Neutrophil (primary cell): ENCODE measurements around the gene DAPL1.

Source experiments
- H3K27ac ChIP-seq: fragments of 200-600 bp; sonication (generic); 2 replicates; pipeline ENCODE4 v1.5.1; 2016; ENCODE audit warnings: mild to moderate bottlenecking, moderate library complexity
- H3K27me3 ChIP-seq: fragments of 200-600 bp; sonication (generic); 2 replicates; pipeline ENCODE4 v1.6.0; 2016; ENCODE audit warnings: mild to moderate bottlenecking
- H3K36me3 ChIP-seq: fragments of 200-600 bp; sonication (generic); 2 replicates; pipeline ENCODE4 v1.5.1; 2017
- H3K4me1 ChIP-seq, 2 experiments: fragments of 200-600 bp in 1 of 2; sonication (generic) in 1 of 2; 1 replicate in 1 of 2; 2 replicates in 1 of 2; pipeline versions ENCODE4 v1.5.1 to v1.6.1; 2013 to 2016; ENCODE audit warnings: low read depth in 1 of 2, low read length in 1 of 2, mild to moderate bottlenecking in 1 of 2, moderate library complexity in 1 of 2; ENCODE audit not compliant: control insufficient read depth in 1 of 2, insufficient read depth in 1 of 2
- H3K4me3 ChIP-seq, 2 experiments: fragments of 200-600 bp in 1 of 2; sonication (generic) in 1 of 2; 1 replicate in 1 of 2; 2 replicates in 1 of 2; pipeline ENCODE4 v1.5.1; 2013 to 2016; ENCODE audit warnings: low read depth in 1 of 2, low read length in 1 of 2, mild to moderate bottlenecking in 1 of 2, moderate library complexity in 1 of 2
- H3K9me3 ChIP-seq: fragments of 200-600 bp; sonication (generic); 2 replicates; pipeline ENCODE4 v1.5.1; 2016
- TF ChIP-seq, protein P1 (sequence below): fragments of 200-600 bp; sonication (generic); IDR thresholded peaks from 2 replicates; pipeline ENCODE4 v1.5.1; 2016; ENCODE audit warnings: antibody characterized with exemption

DAPL1 gene

DNA sequence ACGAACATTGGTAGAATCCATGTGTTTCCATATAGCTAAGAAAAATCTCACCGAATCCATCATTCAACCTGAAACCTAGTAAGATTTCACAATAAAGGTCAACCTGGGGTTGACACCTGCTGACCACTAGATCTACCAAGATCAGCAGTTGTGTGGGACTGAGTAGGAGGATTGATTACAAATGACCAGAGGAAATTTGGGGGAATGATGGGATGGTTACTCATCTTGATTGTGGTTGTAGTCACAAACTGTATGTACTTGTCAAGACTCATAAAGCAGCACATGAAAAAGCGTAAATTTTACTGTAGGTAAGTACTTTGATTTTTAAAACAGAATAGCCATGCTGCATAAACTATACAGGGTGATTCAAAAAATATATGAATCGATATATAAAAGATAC is 14.7 kb downstream of the DAPL1 start:
- no peaks in the 10 kb centered on the region for H3K4me1 ChIP-seq
- no peaks in the 10 kb centered on the region for H3K36me3 ChIP-seq
- H3K27me3 ChIP-seq: no peaks in the 10 kb centered on the region
- TF ChIP-seq, protein P1, sequence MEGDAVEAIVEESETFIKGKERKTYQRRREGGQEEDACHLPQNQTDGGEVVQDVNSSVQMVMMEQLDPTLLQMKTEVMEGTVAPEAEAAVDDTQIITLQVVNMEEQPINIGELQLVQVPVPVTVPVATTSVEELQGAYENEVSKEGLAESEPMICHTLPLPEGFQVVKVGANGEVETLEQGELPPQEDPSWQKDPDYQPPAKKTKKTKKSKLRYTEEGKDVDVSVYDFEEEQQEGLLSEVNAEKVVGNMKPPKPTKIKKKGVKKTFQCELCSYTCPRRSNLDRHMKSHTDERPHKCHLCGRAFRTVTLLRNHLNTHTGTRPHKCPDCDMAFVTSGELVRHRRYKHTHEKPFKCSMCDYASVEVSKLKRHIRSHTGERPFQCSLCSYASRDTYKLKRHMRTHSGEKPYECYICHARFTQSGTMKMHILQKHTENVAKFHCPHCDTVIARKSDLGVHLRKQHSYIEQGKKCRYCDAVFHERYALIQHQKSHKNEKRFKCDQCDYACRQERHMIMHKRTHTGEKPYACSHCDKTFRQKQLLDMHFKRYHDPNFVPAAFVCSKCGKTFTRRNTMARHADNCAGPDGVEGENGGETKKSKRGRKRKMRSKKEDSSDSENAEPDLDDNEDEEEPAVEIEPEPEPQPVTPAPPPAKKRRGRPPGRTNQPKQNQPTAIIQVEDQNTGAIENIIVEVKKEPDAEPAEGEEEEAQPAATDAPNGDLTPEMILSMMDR: no peak
- no peak overlapping the region for H3K27ac ChIP-seq
- no peaks in the 10 kb centered on the region for H3K9me3 ChIP-seq
- H3K4me3 ChIP-seq: no peak overlapping the region

DNA sequence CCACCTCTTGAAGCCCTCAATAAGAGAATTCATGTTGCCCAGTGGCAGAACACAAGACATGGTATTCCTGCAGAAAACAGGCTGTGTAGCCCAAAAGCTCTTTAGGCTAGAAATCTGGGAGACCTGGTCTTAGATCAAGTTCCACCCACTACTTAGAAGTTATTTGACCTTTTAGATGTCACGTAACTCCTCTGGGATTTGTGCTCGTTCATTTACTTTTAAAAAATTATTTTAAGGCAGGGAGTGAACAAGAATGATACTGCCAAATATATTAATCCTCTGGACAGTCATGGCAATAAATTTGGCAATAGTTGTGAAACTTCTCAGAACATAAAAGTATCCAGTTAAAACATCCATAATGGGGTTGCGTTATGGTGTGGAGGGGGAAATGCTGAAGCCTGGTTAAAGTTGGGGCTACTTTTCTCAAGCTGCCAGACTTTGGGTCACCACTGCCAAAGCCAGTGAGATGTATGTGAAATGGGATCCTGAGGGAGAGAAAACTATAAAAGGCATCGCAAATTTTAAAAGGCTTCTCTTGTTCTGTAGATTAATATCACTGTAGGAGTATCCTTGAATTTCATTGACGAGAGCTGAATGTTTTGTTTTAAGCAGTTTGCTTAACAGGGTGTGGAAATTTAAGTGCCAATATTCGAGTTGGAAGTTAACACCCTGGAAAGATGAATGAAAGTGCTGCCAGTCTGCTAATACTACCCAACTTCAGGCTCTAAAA is 15.8 kb downstream of the DAPL1 start:
- Histone ChIP-seq H3K27ac (no peak overlapping the region), H3K4me1 (no peaks in the 10 kb centered on the region), H3K9me3 (no peaks in the 10 kb centered on the region), H3K4me3 (no peak overlapping the region), H3K27me3 (no peaks in the 10 kb centered on the region), H3K36me3 (no peaks in the 10 kb centered on the region)
- TF ChIP-seq, protein P1: no peak

DNA sequence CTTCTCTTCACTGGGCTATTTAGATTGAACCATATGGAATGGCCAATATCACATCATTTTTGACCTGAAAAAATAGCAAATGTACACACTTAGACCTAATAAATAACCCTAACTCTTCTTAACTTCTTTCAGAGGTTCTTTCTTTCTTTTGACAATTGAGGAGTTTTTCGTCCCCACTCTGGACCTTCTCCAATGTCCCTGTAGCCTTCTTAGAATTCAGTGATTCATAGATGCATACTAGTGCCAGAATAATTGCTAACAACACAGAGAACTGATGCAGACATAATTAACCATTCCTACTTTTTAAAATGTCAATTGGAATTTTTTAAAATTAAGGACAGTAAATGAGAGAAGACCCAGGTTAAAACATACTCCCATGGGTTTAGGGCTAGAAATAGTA is 20.0 kb downstream of the DAPL1 start:
- TF ChIP-seq, protein P1: no peak
- no peaks in the 10 kb centered on the region for H3K27me3 ChIP-seq
- no peak overlapping the region for H3K27ac ChIP-seq
- H3K4me1 ChIP-seq: no peaks in the 10 kb centered on the region
- H3K9me3 ChIP-seq: no peaks in the 10 kb centered on the region
- H3K4me3 ChIP-seq: no peak overlapping the region
- H3K36me3 ChIP-seq: no peaks in the 10 kb centered on the region

DNA sequence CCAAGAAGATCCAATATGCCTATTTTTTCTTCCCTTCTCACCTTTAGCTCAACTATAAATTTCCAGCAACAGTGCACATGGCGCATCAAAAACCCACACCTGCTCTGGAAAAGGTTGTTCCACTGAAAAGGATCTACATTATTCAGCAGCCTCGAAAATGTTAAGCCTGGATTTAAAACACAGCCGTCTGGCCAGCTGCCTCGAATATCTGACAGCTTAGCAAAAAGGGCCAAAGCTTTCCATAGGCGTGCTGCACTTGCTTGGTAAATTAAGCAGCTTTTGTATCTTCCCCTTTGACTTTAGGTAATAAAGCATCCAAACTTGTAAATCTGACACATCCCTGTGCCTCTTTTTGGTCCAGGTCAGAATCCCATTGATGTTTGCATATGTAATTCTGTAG is 20.5 kb downstream of the DAPL1 start:
- H3K9me3 ChIP-seq: no peaks in the 10 kb centered on the region
- TF ChIP-seq, protein P1: no peak
- no peaks in the 10 kb centered on the region for H3K36me3 ChIP-seq
- H3K4me1 ChIP-seq: no peaks in the 10 kb centered on the region
- no peak overlapping the region for H3K4me3 ChIP-seq
- no peak overlapping the region for H3K27ac ChIP-seq
- H3K27me3 ChIP-seq: no peaks in the 10 kb centered on the region

DNA sequence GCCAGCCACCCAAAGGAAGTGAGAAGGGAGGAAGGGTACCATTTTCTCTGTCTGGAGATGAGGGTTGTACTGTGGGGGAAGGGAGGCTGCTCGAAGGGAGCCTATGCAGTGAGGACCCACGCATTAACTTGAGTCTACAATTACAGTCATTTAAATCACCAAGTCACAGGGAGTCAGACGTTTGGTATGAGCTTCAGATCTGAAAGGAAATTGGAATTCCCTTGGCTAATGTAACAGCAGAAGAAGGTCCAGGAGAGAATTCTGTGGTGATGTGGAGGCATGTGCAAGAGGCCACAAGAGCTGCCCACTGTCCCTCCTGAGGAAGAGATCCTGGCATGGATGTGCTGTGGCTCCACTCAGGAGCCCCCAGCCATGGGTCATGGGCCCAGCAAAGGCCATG is 22.5 kb downstream of the DAPL1 start:
- no peak overlapping the region for H3K4me3 ChIP-seq
- H3K36me3 ChIP-seq: no peaks in the 10 kb centered on the region
- TF ChIP-seq, protein P1: no peak
- no peaks in the 10 kb centered on the region for H3K4me1 ChIP-seq
- no peak overlapping the region for H3K27ac ChIP-seq
- H3K9me3 ChIP-seq: no peaks in the 10 kb centered on the region
- H3K27me3 ChIP-seq: no peaks in the 10 kb centered on the region
